ENCODE measurements around the gene BSCL2. TPM values are rescaled to one million over a fixed set of nuclear protein-coding genes. Genes with fewer than 3 reads are reported as not detected.

The BSCL2 gene
- total and polyA plus RNA-seq, 4 donors = 15.1 to 40.0 (median 28.7) TPM

DNA sequence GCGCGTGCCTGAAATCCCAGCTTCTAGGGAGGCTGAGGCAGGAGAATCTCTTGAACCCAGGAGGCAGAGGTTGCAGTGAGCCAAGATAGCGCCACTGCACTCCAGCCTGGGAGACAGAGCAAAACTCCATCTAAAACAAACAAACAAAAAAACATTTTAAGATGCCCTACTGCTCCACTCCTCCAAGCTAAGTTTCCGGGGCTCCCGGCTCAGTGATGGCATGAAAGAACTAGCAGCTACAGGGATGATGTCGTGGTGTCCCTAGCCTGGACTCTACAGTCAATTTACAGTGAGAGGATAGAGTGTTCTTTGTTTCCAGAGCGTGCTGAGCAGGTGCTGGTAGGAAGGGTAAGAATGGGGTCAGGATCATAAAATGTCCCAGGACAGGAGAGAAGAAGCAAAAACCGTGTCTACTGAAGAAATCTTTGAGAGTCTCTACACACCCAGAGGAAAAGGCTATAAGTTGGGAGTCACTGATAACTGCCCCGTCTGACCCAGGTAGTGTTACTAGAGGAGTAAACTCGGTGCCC lies 47.9 kb upstream of the BSCL2 start:
- DNase-seq (ENCODE audit: low spot score) = no peak
- H3K27ac ChIP-seq (ENCODE audit: low read depth in 1 of 2, low read length in 2 of 2) = no peak overlapping the region
- H3K4me3 ChIP-seq (ENCODE audit: low read depth in 1 of 3, low read length in 3 of 3) = no peak overlapping the region
- TF ChIP-seq HNF4G (IDR thresholded peaks at IDR 0.05) (no peak), FOXA1 (IDR thresholded peaks at IDR 0.05) (no peak), GABPA (IDR thresholded peaks at IDR 0.05 in 1 of 2, conservative IDR thresholded peaks at IDR 0.05 in 1 of 2) (no peak), JUND (IDR thresholded peaks at IDR 0.05) (no peak), RAD21 (IDR thresholded peaks at IDR 0.05) (no peak), TAF1 (conservative IDR thresholded peaks at IDR 0.05) (no peak), MAX (IDR thresholded peaks at IDR 0.05) (no peak), EGR1 (IDR thresholded peaks at IDR 0.05; ENCODE audit: low read depth in 2 of 2) (no peak), RXRA (IDR thresholded peaks at IDR 0.05) (no peak)
- TF ChIP-seq, protein P1, sequence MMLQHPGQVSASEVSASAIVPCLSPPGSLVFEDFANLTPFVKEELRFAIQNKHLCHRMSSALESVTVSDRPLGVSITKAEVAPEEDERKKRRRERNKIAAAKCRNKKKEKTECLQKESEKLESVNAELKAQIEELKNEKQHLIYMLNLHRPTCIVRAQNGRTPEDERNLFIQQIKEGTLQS (IDR thresholded peaks at IDR 0.05) = no peak
- TF ChIP-seq, protein P2, sequence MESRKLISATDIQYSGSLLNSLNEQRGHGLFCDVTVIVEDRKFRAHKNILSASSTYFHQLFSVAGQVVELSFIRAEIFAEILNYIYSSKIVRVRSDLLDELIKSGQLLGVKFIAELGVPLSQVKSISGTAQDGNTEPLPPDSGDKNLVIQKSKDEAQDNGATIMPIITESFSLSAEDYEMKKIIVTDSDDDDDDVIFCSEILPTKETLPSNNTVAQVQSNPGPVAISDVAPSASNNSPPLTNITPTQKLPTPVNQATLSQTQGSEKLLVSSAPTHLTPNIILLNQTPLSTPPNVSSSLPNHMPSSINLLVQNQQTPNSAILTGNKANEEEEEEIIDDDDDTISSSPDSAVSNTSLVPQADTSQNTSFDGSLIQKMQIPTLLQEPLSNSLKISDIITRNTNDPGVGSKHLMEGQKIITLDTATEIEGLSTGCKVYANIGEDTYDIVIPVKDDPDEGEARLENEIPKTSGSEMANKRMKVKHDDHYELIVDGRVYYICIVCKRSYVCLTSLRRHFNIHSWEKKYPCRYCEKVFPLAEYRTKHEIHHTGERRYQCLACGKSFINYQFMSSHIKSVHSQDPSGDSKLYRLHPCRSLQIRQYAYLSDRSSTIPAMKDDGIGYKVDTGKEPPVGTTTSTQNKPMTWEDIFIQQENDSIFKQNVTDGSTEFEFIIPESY (IDR thresholded peaks at IDR 0.05) = no peak
- TF ChIP-seq, protein P3, sequence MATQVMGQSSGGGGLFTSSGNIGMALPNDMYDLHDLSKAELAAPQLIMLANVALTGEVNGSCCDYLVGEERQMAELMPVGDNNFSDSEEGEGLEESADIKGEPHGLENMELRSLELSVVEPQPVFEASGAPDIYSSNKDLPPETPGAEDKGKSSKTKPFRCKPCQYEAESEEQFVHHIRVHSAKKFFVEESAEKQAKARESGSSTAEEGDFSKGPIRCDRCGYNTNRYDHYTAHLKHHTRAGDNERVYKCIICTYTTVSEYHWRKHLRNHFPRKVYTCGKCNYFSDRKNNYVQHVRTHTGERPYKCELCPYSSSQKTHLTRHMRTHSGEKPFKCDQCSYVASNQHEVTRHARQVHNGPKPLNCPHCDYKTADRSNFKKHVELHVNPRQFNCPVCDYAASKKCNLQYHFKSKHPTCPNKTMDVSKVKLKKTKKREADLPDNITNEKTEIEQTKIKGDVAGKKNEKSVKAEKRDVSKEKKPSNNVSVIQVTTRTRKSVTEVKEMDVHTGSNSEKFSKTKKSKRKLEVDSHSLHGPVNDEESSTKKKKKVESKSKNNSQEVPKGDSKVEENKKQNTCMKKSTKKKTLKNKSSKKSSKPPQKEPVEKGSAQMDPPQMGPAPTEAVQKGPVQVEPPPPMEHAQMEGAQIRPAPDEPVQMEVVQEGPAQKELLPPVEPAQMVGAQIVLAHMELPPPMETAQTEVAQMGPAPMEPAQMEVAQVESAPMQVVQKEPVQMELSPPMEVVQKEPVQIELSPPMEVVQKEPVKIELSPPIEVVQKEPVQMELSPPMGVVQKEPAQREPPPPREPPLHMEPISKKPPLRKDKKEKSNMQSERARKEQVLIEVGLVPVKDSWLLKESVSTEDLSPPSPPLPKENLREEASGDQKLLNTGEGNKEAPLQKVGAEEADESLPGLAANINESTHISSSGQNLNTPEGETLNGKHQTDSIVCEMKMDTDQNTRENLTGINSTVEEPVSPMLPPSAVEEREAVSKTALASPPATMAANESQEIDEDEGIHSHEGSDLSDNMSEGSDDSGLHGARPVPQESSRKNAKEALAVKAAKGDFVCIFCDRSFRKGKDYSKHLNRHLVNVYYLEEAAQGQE (IDR thresholded peaks at IDR 0.05) = no peak
- H3K27me3 ChIP-seq (ENCODE audit: control insufficient read depth in 4 of 4, insufficient read depth in 4 of 4, low read length in 3 of 4) = no peaks in the 10 kb centered on the region
- H3K9ac ChIP-seq (ENCODE audit: low read depth in 1 of 2, low read length in 2 of 2) = no peak overlapping the region
- no peaks in the 10 kb centered on the region for H3K9me3 ChIP-seq (ENCODE audit: control insufficient read depth in 4 of 4, low read length in 3 of 4)
- peaks cover 4 to 12% (median 9%) of the 10 kb centered on the region in 4 donors for H3K4me1 ChIP-seq (ENCODE audit: control insufficient read depth in 4 of 4, insufficient read depth in 4 of 4, low read length in 3 of 4)
- WGBS = 83% methylated on average over 10 of the region's 10 CpGs
- H3K36me3 ChIP-seq (ENCODE audit: control insufficient read depth in 4 of 4, insufficient read depth in 3 of 4, low read depth in 1 of 4, low read length in 3 of 4) = peaks cover 0 to 8% (median 4%) of the 10 kb centered on the region in 4 donors

GRCh38 chr11:62753736-62754603 lies 46.7 kb upstream of the BSCL2 start, which contains the start of gene ZBTB3:
Gene ZBTB3, minus strand, starts transcription at chr11:62754160. Its CDS starts 496 bp downstream, at chr11:62753664.
- WGBS = under 1% methylated on average over 47 of the region's 47 CpGs
- Histone ChIP-seq H3K4me1 (ENCODE audit: control insufficient read depth in 4 of 4, insufficient read depth in 4 of 4, low read length in 3 of 4) (peaks cover 4 to 12% (median 9%) of the 10 kb centered on the region in 4 donors), H3K27ac (ENCODE audit: low read depth in 1 of 2, low read length in 2 of 2) (peak within 1 kb of the TSS; percentile 86 to 94), H3K9ac (ENCODE audit: low read depth in 1 of 2, low read length in 2 of 2) (peak within 1 kb of the TSS; percentile 20 to 64), H3K27me3 (ENCODE audit: control insufficient read depth in 4 of 4, insufficient read depth in 4 of 4, low read length in 3 of 4) (no peaks in the 10 kb centered on the region), H3K36me3 (ENCODE audit: control insufficient read depth in 4 of 4, insufficient read depth in 3 of 4, low read depth in 1 of 4, low read length in 3 of 4) (peaks cover 2 to 8% (median 4%) of the 10 kb centered on the region in 4 donors), H3K9me3 (ENCODE audit: control insufficient read depth in 4 of 4, low read length in 3 of 4) (no peaks in the 10 kb centered on the region), H3K4me3 (ENCODE audit: low read depth in 1 of 3, low read length in 3 of 3) (peak within 1 kb of the TSS; percentile 72 to 93 (median 82))
- DNase-seq (ENCODE audit: low spot score) = peak; percentile 99
- TF ChIP-seq HNF4G (IDR thresholded peaks at IDR 0.05) (no peak), EGR1 (IDR thresholded peaks at IDR 0.05; ENCODE audit: low read depth in 2 of 2) (no peak), FOXA2 (IDR thresholded peaks at IDR 0.05) (no peak), FOXA1 (IDR thresholded peaks at IDR 0.05) (no peak), SP1 (IDR thresholded peaks at IDR 0.05) (peak; percentile 99), RAD21 (IDR thresholded peaks at IDR 0.05) (peak in 1 of 2 donors; percentile 28), RXRA (IDR thresholded peaks at IDR 0.05) (peak in 1 of 2 donors; percentile 13), JUND (IDR thresholded peaks at IDR 0.05) (no peak), MAX (IDR thresholded peaks at IDR 0.05) (peak; percentile 43), GABPA (IDR thresholded peaks at IDR 0.05 in 1 of 2, conservative IDR thresholded peaks at IDR 0.05 in 1 of 2) (peak; percentile 88 to 94), HNF4A (conservative IDR thresholded peaks at IDR 0.05) (no peak), YY1 (IDR thresholded peaks at IDR 0.05) (peak; percentile 88), TAF1 (conservative IDR thresholded peaks at IDR 0.05) (peak; percentile 63)
- TF ChIP-seq, protein P1 (IDR thresholded peaks at IDR 0.05) = no peak
- TF ChIP-seq, protein P4, sequence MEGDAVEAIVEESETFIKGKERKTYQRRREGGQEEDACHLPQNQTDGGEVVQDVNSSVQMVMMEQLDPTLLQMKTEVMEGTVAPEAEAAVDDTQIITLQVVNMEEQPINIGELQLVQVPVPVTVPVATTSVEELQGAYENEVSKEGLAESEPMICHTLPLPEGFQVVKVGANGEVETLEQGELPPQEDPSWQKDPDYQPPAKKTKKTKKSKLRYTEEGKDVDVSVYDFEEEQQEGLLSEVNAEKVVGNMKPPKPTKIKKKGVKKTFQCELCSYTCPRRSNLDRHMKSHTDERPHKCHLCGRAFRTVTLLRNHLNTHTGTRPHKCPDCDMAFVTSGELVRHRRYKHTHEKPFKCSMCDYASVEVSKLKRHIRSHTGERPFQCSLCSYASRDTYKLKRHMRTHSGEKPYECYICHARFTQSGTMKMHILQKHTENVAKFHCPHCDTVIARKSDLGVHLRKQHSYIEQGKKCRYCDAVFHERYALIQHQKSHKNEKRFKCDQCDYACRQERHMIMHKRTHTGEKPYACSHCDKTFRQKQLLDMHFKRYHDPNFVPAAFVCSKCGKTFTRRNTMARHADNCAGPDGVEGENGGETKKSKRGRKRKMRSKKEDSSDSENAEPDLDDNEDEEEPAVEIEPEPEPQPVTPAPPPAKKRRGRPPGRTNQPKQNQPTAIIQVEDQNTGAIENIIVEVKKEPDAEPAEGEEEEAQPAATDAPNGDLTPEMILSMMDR (IDR thresholded peaks at IDR 0.05; ENCODE audit: low read depth, low read length, missing input control) = peak; percentile 12
- TF ChIP-seq, protein P2 (IDR thresholded peaks at IDR 0.05) = no peak

Data from liver (tissue), 9 donors.